Osteoblast (primary cell): ENCODE measurements around the gene CD19. TPM values are rescaled to one million over a fixed set of nuclear protein-coding genes. Genes with fewer than 3 reads are reported as not detected.

Experiments
- DNase-seq: peaks from one replicate; pipeline ENCODE4 v3.0.0; 2011; ENCODE audit warnings: low spot score, mixed read lengths; ENCODE audit not compliant: insufficient read length; ENCODE audit errors: missing footprints
- H2AFZ ChIP-seq: 2 replicates; pipeline ENCODE4 v1.6.0; 2011; ENCODE audit warnings: mild to moderate bottlenecking, low read length
- H3K27ac ChIP-seq: 2 replicates; pipeline ENCODE4 v1.5.1; 2011; ENCODE audit warnings: mild to moderate bottlenecking, low read depth, low read length, moderate library complexity
- H3K27me3 ChIP-seq: 2 replicates; pipeline ENCODE4 v1.6.0; 2012; ENCODE audit warnings: mild to moderate bottlenecking, control low read depth, inconsistent platforms, low read length, moderate library complexity; ENCODE audit not compliant: insufficient read depth
- H3K36me3 ChIP-seq: 2 replicates; pipeline ENCODE4 v1.5.1; 2011; ENCODE audit warnings: mild to moderate bottlenecking, low read length, control low read depth, moderate library complexity; ENCODE audit not compliant: insufficient read depth
- H3K4me1 ChIP-seq: 2 replicates; pipeline ENCODE4 v1.5.1; 2011; ENCODE audit warnings: mild to moderate bottlenecking, low read length, control low read depth, moderate library complexity; ENCODE audit not compliant: insufficient read depth
- H3K4me2 ChIP-seq: 2 replicates; pipeline ENCODE4 v1.6.0; 2011; ENCODE audit warnings: mild to moderate bottlenecking, low read length; ENCODE audit not compliant: insufficient read depth
- H3K4me3 ChIP-seq: fragments of 200-600 bp; sonication (generic); 3 replicates; pipeline ENCODE4 v1.5.1; 2012; ENCODE audit warnings: mild to moderate bottlenecking, low read length, inconsistent platforms; ENCODE audit not compliant: insufficient read depth
- H3K79me2 ChIP-seq: 2 replicates; pipeline ENCODE4 v1.6.0; 2012; ENCODE audit warnings: mild to moderate bottlenecking, low read length, control low read depth, inconsistent platforms; ENCODE audit not compliant: insufficient read depth
- H3K9me3 ChIP-seq: 2 replicates; pipeline ENCODE4 v1.5.1; 2011; ENCODE audit warnings: low read depth, low read length, control low read depth
- H4K20me1 ChIP-seq: 2 replicates; pipeline ENCODE4 v1.6.0; 2012; ENCODE audit warnings: mild to moderate bottlenecking, low read length, control low read depth; ENCODE audit not compliant: insufficient read depth
- CTCF ChIP-seq: IDR thresholded peaks from 2 replicates; pipeline ENCODE4 v1.5.1; 2011; ENCODE audit warnings: mild to moderate bottlenecking, low read depth, low read length, moderate library complexity; ENCODE audit errors: extremely low read depth
- total RNA-seq: library from RNA; depleted of rRNA; stranded (reverse); fragments of >200 nt; gene quantifications from 2 replicates; pipeline ENCODE4 v1.2.3, GENCODE V29; 2012

CD19 gene
- total RNA-seq, 1 donor = not detected

- H3K4me2 ChIP-seq = no peak overlapping the region
- no peaks in the 10 kb centered on the region for H4K20me1 ChIP-seq
- no peak overlapping the region for H3K27ac ChIP-seq
- no peak for TF ChIP-seq CTCF
- no peaks in the 10 kb centered on the region for H3K27me3 ChIP-seq
- no peak overlapping the region for H3K4me3 ChIP-seq
- peaks cover 40% of the 10 kb centered on the region for H3K36me3 ChIP-seq
- peak; percentile 36 for DNase-seq
- H3K9me3 ChIP-seq = no peaks in the 10 kb centered on the region
- no peak overlapping the region for H2AFZ ChIP-seq
- H3K4me1 ChIP-seq = no peaks in the 10 kb centered on the region
- peaks cover 1% of the 10 kb centered on the region for H3K79me2 ChIP-seq
Observed at GRCh38 chr16:28984091-28984490, 52.3 kb downstream of the CD19 start.

- H3K4me2 ChIP-seq = no peak within 1 kb of the TSS
- no peak for TF ChIP-seq CTCF
- peaks cover 36% of the 10 kb centered on the region for H3K36me3 ChIP-seq
- no peaks in the 10 kb centered on the region for H3K4me1 ChIP-seq
- no peak within 1 kb of the TSS for H3K4me3 ChIP-seq
- H3K79me2 ChIP-seq = no peaks in the 10 kb centered on the region
- no peaks in the 10 kb centered on the region for H3K27me3 ChIP-seq
- no peak within 1 kb of the TSS for H3K27ac ChIP-seq
- DNase-seq = peak; percentile 88
- no peaks in the 10 kb centered on the region for H4K20me1 ChIP-seq
- H2AFZ ChIP-seq = no peak within 1 kb of the TSS
- H3K9me3 ChIP-seq = no peaks in the 10 kb centered on the region
Observed at GRCh38 chr16:28984619-28985135, 52.9 kb downstream of the CD19 start, which contains the start of gene LAT. TSS of gene LAT (plus strand) at chr16:28985052. CDS start at chr16:28985418, 366 bp downstream.

GRCh38 chr16:28985211-28986041, 53.7 kb downstream of the CD19 start:
- no peaks in the 10 kb centered on the region for H4K20me1 ChIP-seq
- no peak overlapping the region for H2AFZ ChIP-seq
- no peaks in the 10 kb centered on the region for H3K4me1 ChIP-seq
- no peaks in the 10 kb centered on the region for H3K79me2 ChIP-seq
- DNase-seq = peak; percentile 8
- H3K27ac ChIP-seq = no peak overlapping the region
- no peaks in the 10 kb centered on the region for H3K27me3 ChIP-seq
- H3K4me3 ChIP-seq = no peak overlapping the region
- no peak for TF ChIP-seq CTCF
- H3K4me2 ChIP-seq = no peak overlapping the region
- no peaks in the 10 kb centered on the region for H3K9me3 ChIP-seq
- H3K36me3 ChIP-seq = peaks cover 36% of the 10 kb centered on the region

DNA sequence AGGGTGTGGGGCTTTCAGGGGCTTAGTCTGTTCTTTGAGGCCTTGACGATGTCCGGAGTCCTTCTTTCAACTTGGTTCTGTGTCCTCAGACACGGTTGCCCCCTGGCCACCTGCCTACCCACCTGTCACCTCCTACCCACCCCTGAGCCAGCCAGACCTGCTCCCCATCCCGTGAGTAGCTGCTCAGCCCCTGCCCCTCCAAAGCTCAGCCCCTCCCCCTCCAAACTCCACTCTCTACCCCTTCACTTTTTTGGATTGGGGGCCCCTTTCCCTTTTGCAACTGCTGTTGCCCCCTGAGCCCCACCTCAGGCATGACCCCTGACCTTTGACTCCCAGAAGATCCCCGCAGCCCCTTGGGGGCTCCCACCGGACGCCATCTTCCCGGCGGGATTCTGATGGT, 54.3 kb downstream of the CD19 start:
- H4K20me1 ChIP-seq = no peaks in the 10 kb centered on the region
- no peaks in the 10 kb centered on the region for H3K4me1 ChIP-seq
- peak; percentile 26 for DNase-seq
- no peaks in the 10 kb centered on the region for H3K27me3 ChIP-seq
- no peaks in the 10 kb centered on the region for H3K79me2 ChIP-seq
- no peaks in the 10 kb centered on the region for H3K9me3 ChIP-seq
- no peak overlapping the region for H3K27ac ChIP-seq
- H3K36me3 ChIP-seq = peaks cover 33% of the 10 kb centered on the region
- no peak for TF ChIP-seq CTCF
- no peak overlapping the region for H3K4me3 ChIP-seq
- H3K4me2 ChIP-seq = no peak overlapping the region
- H2AFZ ChIP-seq = no peak overlapping the region
